ENCODE results near the gene ZKSCAN4.

Gene ZKSCAN4

GRCh38 chr6:28252009-28252975, at the start of gene ZKSCAN4:
ZKSCAN4 (minus strand) TSS chr6:28252269; CDS start chr6:28251980, 289 bp downstream.
- peak; percentile 74 to 78 for DNase-seq

GRCh38 chr6:28296520-28297060, 44.5 kb upstream of the ZKSCAN4 start:
- intact Hi-C loops (cut with DNase I; ENCODE audit: low total_unique reads) = no loop called here
- DNase-seq = no peak
- Histone ChIP-seq H3K4me3 (no peak overlapping the region), H3K36me3 (peaks cover 22 to 50% (median 27%) of the 10 kb centered on the region in 3 donors), H3K27me3 (no peaks in the 10 kb centered on the region), H3K27ac (no peak overlapping the region), H3K9me3 (no peaks in the 10 kb centered on the region), H3K4me1 (no peaks in the 10 kb centered on the region)
- TF ChIP-seq CTCF (IDR thresholded peaks at IDR 0.05) = no peak

More at GRCh38 chr6:28252009-28252975, at the start of gene ZKSCAN4:
- TF ChIP-seq CTCF (IDR thresholded peaks at IDR 0.05) = no peak
- intact Hi-C loops (cut with DNase I; ENCODE audit: low total_unique reads) = loop anchor here (10.0 kb wide), 1 partner anchor 103 kb away; no protein-coding TSS in a partner anchor
- peak within 1 kb of the TSS; percentile 74 to 89 for H3K4me3 ChIP-seq
- H3K4me1 ChIP-seq = peaks cover 0 to 24% (median 16%) of the 10 kb centered on the region in 4 donors
- H3K27me3 ChIP-seq = no peaks in the 10 kb centered on the region
- H3K9me3 ChIP-seq = no peaks in the 10 kb centered on the region
- peaks cover 2 to 19% (median 7%) of the 10 kb centered on the region in 3 donors for H3K36me3 ChIP-seq
- H3K27ac ChIP-seq = peak within 1 kb of the TSS; percentile 59 to 60

- DNase-seq = no peak
- no peak overlapping the region for H3K4me3 ChIP-seq
- H3K27ac ChIP-seq = no peak overlapping the region
- H3K27me3 ChIP-seq = no peaks in the 10 kb centered on the region
- no peaks in the 10 kb centered on the region for H3K9me3 ChIP-seq
- intact Hi-C loops (cut with DNase I; ENCODE audit: low total_unique reads) = no loop called here
- peaks cover 11 to 38% (median 16%) of the 10 kb centered on the region in 3 donors for H3K36me3 ChIP-seq
- TF ChIP-seq CTCF (IDR thresholded peaks at IDR 0.05) = no peak
- no peaks in the 10 kb centered on the region for H3K4me1 ChIP-seq
Measured at GRCh38 chr6:28295326-28295725, 43.3 kb upstream of the ZKSCAN4 start.

GRCh38 chr6:28291573-28291972, 39.5 kb upstream of the ZKSCAN4 start:
- Histone ChIP-seq H3K27ac (no peak overlapping the region), H3K4me3 (no peak overlapping the region), H3K27me3 (no peaks in the 10 kb centered on the region), H3K36me3 (peaks cover 21 to 36% (median 32%) of the 10 kb centered on the region in 3 donors), H3K9me3 (no peaks in the 10 kb centered on the region), H3K4me1 (no peaks in the 10 kb centered on the region)
- TF ChIP-seq CTCF (IDR thresholded peaks at IDR 0.05) = no peak
- intact Hi-C loops (cut with DNase I; ENCODE audit: low total_unique reads) = no loop called here
- no peak for DNase-seq

- intact Hi-C loops (cut with DNase I; ENCODE audit: low total_unique reads) = no loop called here
- TF ChIP-seq CTCF (IDR thresholded peaks at IDR 0.05) = no peak
- H3K27me3 ChIP-seq = no peaks in the 10 kb centered on the region
- peaks cover 0 to 11% (median 3%) of the 10 kb centered on the region in 4 donors for H3K4me1 ChIP-seq
- H3K27ac ChIP-seq = no peak overlapping the region
- H3K36me3 ChIP-seq = peaks cover 35 to 40% (median 37%) of the 10 kb centered on the region in 3 donors
- no peaks in the 10 kb centered on the region for H3K9me3 ChIP-seq
- no peak overlapping the region for H3K4me3 ChIP-seq
- no peak for DNase-seq
Measured at GRCh38 chr6:28282926-28283325, 30.9 kb upstream of the ZKSCAN4 start.

All from tibial artery (tissue), 4 donors.